HG03342 (cell line): ENCODE measurements around the gene RALGDS.

Source experiments
- ATAC-seq: cut with Tn5 transposase; IDR thresholded peaks from one replicate; pipeline ENCODE4 v1.9.1; 2021; ENCODE audit warnings: mild to moderate bottlenecking, moderate library complexity; ENCODE audit not compliant: unreplicated experiment

Gene RALGDS

GRCh38 chr9:133151601-133152525 lies 30.8 kb upstream of the RALGDS start:
- ATAC-seq, result no peak

- ATAC-seq, result no peak
These were observed 30.0 kb upstream of the RALGDS start for GRCh38 chr9:133151041-133151440.

GRCh38 chr9:133149130-133150015 lies 28.3 kb upstream of the RALGDS start:
- peak; percentile 56 for ATAC-seq

GRCh38 chr9:133148199-133149129 lies 27.4 kb upstream of the RALGDS start:
- ATAC-seq, result peak; percentile 6

GRCh38 chr9:133147412-133148198 lies 26.6 kb upstream of the RALGDS start:
- ATAC-seq, result peak; percentile 30

GRCh38 chr9:133146746-133147411 lies 25.8 kb upstream of the RALGDS start:
- no peak for ATAC-seq

- ATAC-seq, result no peak
These were observed 24.1 kb upstream of the RALGDS start for GRCh38 chr9:133144904-133145851.

- peak; percentile 39 for ATAC-seq
These were observed 23.3 kb upstream of the RALGDS start for GRCh38 chr9:133144142-133144903.

GRCh38 chr9:133143639-133144141 lies 22.6 kb upstream of the RALGDS start:
- ATAC-seq, result no peak

- ATAC-seq, result no peak
These were observed 21.9 kb upstream of the RALGDS start for GRCh38 chr9:133142684-133143622.

GRCh38 chr9:133141833-133142595 lies 21.0 kb upstream of the RALGDS start:
- ATAC-seq, result no peak

- no peak for ATAC-seq
These were observed 19.6 kb upstream of the RALGDS start for GRCh38 chr9:133140606-133141005.

GRCh38 chr9:133140174-133140505 lies 19.1 kb upstream of the RALGDS start:
- ATAC-seq, result no peak

GRCh38 chr9:133139246-133140173 lies 18.5 kb upstream of the RALGDS start:
- no peak for ATAC-seq
